Measurements from ENCODE around the gene ZNF230. TPM values are rescaled to one million over a fixed set of nuclear protein-coding genes. Genes with fewer than 3 reads are reported as not detected.

ZNF230 gene
- 1 to 10 TPM; 1.1 to 1.4 TPM for polyA plus RNA-seq

- H3K36me3 ChIP-seq (ENCODE audit: control insufficient read depth in 2 of 2, insufficient read depth in 2 of 2, low read length in 1 of 2) = peaks cover 5 to 7% of the 10 kb centered on the region in 2 donors
- H3K4me1 ChIP-seq (ENCODE audit: control insufficient read depth in 2 of 2, insufficient read depth in 2 of 2, low read length in 1 of 2) = peaks cover 0 to 6% of the 10 kb centered on the region in 2 donors
- WGBS, 2 donors = 1% methylated on average over 48 of the region's 48 CpGs
- peak within 1 kb of the TSS; percentile 92 to 97 for H3K4me3 ChIP-seq (ENCODE audit: low read depth in 1 of 2, low read length in 2 of 2)
- peak within 1 kb of the TSS; percentile 59 to 75 for H3K27ac ChIP-seq (ENCODE audit: low read depth in 2 of 2, low read length in 1 of 2)
- peaks cover under 1 to 8% of the 10 kb centered on the region in 2 donors for H3K9me3 ChIP-seq (ENCODE audit: control insufficient read depth in 2 of 2, insufficient read depth in 1 of 2, low read depth in 1 of 2, low read length in 1 of 2)
- no peaks in the 10 kb centered on the region for H3K27me3 ChIP-seq (ENCODE audit: control insufficient read depth in 1 of 2, insufficient read depth in 2 of 2, low read length in 2 of 2)
Measured at GRCh38 chr19:44002566-44003460, at the start of gene ZNF230. ZNF230 (plus strand) TSS chr19:44002957; CDS start chr19:44007079, 4,122 bp downstream.

DNA sequence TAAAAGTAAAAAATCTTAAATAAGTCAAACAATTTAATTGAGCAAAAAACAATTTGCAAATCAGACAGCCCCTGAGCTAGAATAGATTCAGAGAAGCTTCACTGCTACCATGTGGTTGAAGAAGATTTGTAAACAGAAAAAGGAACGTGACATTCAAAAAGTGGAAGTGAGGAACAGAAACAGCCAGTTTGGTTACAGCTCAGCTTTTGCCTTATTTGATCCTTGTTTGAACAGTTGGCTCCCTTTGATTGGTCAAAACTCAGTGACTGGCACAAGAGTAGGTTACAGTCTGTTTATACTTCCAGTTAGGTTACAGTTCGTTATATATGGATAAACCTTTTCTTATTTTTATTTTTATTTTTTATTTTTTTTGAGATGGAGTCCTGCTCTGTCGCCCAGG is 45.9 kb upstream of the ZNF230 start:
- H3K4me3 ChIP-seq (ENCODE audit: low read depth in 1 of 2, low read length in 2 of 2) = no peak overlapping the region
- no peak overlapping the region for H3K27ac ChIP-seq (ENCODE audit: low read depth in 2 of 2, low read length in 1 of 2)
- peaks cover 14 to 15% of the 10 kb centered on the region in 2 donors for H3K9me3 ChIP-seq (ENCODE audit: control insufficient read depth in 2 of 2, insufficient read depth in 1 of 2, low read depth in 1 of 2, low read length in 1 of 2)
- no peaks in the 10 kb centered on the region for H3K4me1 ChIP-seq (ENCODE audit: control insufficient read depth in 2 of 2, insufficient read depth in 2 of 2, low read length in 1 of 2)
- H3K36me3 ChIP-seq (ENCODE audit: control insufficient read depth in 2 of 2, insufficient read depth in 2 of 2, low read length in 1 of 2) = peaks cover 0 to 3% of the 10 kb centered on the region in 2 donors
- H3K27me3 ChIP-seq (ENCODE audit: control insufficient read depth in 1 of 2, insufficient read depth in 2 of 2, low read length in 2 of 2) = no peaks in the 10 kb centered on the region
- WGBS, 2 donors = 93 to 94% methylated on average over 3 of the region's 3 CpGs

DNA sequence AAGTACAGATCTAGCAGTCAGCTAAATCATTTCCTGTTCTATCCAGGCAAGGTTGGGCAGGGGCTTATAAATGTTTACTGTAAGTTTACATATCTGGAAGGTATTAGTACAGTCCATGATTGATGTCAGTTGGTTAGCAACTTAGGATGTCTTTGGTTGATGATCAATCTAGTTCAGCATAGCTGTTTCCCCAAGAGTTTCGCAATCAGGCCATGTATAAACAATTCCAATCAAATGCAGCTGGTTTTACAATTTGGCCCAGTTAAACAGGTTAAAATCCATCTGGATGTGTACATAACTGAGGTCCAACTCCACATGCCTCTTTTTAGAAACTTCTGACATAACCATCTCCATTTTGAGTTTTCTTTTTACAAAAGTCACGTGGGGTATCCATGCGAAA is 44.9 kb upstream of the ZNF230 start:
- H3K27ac ChIP-seq (ENCODE audit: low read depth in 2 of 2, low read length in 1 of 2) = no peak overlapping the region
- H3K27me3 ChIP-seq (ENCODE audit: control insufficient read depth in 1 of 2, insufficient read depth in 2 of 2, low read length in 2 of 2) = no peaks in the 10 kb centered on the region
- no peaks in the 10 kb centered on the region for H3K4me1 ChIP-seq (ENCODE audit: control insufficient read depth in 2 of 2, insufficient read depth in 2 of 2, low read length in 1 of 2)
- WGBS, 2 donors = 94% methylated on average over 3 of the region's 3 CpGs
- peaks cover 0 to 3% of the 10 kb centered on the region in 2 donors for H3K36me3 ChIP-seq (ENCODE audit: control insufficient read depth in 2 of 2, insufficient read depth in 2 of 2, low read length in 1 of 2)
- peaks cover 14 to 15% of the 10 kb centered on the region in 2 donors for H3K9me3 ChIP-seq (ENCODE audit: control insufficient read depth in 2 of 2, insufficient read depth in 1 of 2, low read depth in 1 of 2, low read length in 1 of 2)
- no peak overlapping the region for H3K4me3 ChIP-seq (ENCODE audit: low read depth in 1 of 2, low read length in 2 of 2)

DNA sequence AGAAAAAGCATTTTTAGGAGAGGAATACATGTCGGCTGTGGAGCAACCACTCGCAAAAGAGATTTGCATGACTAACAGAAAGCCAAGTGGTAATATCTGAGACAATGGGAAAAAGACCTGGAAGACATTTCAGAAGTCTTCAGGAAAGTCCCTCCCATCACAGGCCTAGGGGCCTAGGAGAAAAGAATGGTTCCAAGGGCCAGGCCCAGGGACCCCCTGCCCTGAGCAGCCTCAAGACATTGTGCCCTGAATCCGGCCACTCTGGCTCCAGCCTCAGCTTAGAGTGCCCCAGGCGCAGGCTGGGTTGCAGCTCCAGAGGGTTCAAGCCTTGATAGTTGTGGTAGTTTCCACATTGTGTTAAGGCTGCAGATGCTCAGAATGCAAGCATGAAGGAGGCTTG is 42.3 kb upstream of the ZNF230 start:
- Histone ChIP-seq H3K36me3 (ENCODE audit: control insufficient read depth in 2 of 2, insufficient read depth in 2 of 2, low read length in 1 of 2) (peaks cover 7 to 11% of the 10 kb centered on the region in 2 donors), H3K9me3 (ENCODE audit: control insufficient read depth in 2 of 2, insufficient read depth in 1 of 2, low read depth in 1 of 2, low read length in 1 of 2) (peaks cover 15 to 17% of the 10 kb centered on the region in 2 donors), H3K4me1 (ENCODE audit: control insufficient read depth in 2 of 2, insufficient read depth in 2 of 2, low read length in 1 of 2) (no peaks in the 10 kb centered on the region), H3K27ac (ENCODE audit: low read depth in 2 of 2, low read length in 1 of 2) (no peak overlapping the region), H3K4me3 (ENCODE audit: low read depth in 1 of 2, low read length in 2 of 2) (no peak overlapping the region), H3K27me3 (ENCODE audit: control insufficient read depth in 1 of 2, insufficient read depth in 2 of 2, low read length in 2 of 2) (no peaks in the 10 kb centered on the region)
- 71 to 72% methylated on average over 4 of the region's 4 CpGs for WGBS, 2 donors

DNA sequence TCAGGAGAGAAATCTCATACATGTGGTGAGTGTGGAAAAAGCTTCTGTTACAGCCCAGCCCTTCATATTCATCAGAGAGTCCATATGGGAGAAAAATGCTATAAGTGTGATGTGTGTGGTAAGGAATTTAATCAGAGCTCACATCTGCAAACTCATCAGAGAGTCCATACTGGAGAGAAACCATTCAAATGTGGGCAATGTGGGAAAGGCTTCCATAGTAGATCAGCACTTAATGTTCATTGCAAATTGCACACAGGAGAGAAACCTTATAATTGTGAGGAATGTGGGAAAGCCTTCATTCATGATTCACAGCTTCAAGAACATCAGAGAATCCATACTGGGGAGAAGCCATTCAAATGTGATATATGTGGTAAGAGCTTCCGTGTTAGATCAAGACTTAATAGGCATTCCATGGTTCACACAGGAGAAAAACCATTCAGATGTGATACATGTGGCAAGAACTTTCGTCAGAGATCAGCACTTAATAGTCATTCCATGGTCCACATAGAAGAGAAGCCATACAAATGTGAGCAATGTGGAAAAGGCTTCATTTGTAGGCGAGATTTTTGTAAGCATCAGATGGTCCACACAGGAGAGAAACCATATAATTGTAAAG is 36.6 kb upstream of the ZNF230 start:
- H3K4me3 ChIP-seq (ENCODE audit: low read depth in 1 of 2, low read length in 2 of 2) = no peak overlapping the region

GRCh38 chr19:43976732-43977131 is 26.0 kb upstream of the ZNF230 start:
- Histone ChIP-seq H3K36me3 (ENCODE audit: control insufficient read depth in 2 of 2, insufficient read depth in 2 of 2, low read length in 1 of 2) (no peaks in the 10 kb centered on the region), H3K9me3 (ENCODE audit: control insufficient read depth in 2 of 2, insufficient read depth in 1 of 2, low read depth in 1 of 2, low read length in 1 of 2) (peaks cover 2 to 4% of the 10 kb centered on the region in 2 donors), H3K27ac (ENCODE audit: low read depth in 2 of 2, low read length in 1 of 2) (no peak overlapping the region), H3K4me3 (ENCODE audit: low read depth in 1 of 2, low read length in 2 of 2) (no peak overlapping the region), H3K27me3 (ENCODE audit: control insufficient read depth in 1 of 2, insufficient read depth in 2 of 2, low read length in 2 of 2) (no peaks in the 10 kb centered on the region), H3K4me1 (ENCODE audit: control insufficient read depth in 2 of 2, insufficient read depth in 2 of 2, low read length in 1 of 2) (no peaks in the 10 kb centered on the region)
- WGBS, 2 donors = 80 to 95% methylated on average over 1 of the region's 1 CpG

More for the DNA sequence above, 36.6 kb upstream of the ZNF230 start:
- 93 to 96% methylated on average over 3 of the region's 3 CpGs for WGBS, 2 donors
- peaks cover 23 to 25% of the 10 kb centered on the region in 2 donors for H3K36me3 ChIP-seq (ENCODE audit: control insufficient read depth in 2 of 2, insufficient read depth in 2 of 2, low read length in 1 of 2)
- no peaks in the 10 kb centered on the region for H3K4me1 ChIP-seq (ENCODE audit: control insufficient read depth in 2 of 2, insufficient read depth in 2 of 2, low read length in 1 of 2)
- H3K27ac ChIP-seq (ENCODE audit: low read depth in 2 of 2, low read length in 1 of 2) = no peak overlapping the region
- H3K9me3 ChIP-seq (ENCODE audit: control insufficient read depth in 2 of 2, insufficient read depth in 1 of 2, low read depth in 1 of 2, low read length in 1 of 2) = peaks cover 26 to 33% of the 10 kb centered on the region in 2 donors
- H3K27me3 ChIP-seq (ENCODE audit: control insufficient read depth in 1 of 2, insufficient read depth in 2 of 2, low read length in 2 of 2) = no peaks in the 10 kb centered on the region

DNA sequence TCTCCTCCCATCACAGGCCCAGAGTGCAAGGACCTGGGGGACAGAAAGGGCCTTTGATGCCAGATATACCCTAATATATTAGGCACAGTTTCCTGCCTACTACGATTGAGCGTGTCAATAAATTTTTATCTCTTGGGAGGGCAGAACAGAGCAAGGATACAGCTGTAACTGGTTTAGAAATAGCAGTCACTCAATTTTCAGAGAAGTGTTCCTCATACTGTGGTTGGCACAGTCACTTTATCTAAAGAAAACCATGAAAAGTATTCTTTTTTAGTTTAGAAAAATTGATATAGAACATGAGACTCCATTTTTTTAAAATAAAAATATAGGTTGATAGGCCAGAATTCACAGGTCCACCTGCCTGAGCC is 19.2 kb upstream of the ZNF230 start:
- H3K27ac ChIP-seq (ENCODE audit: low read depth in 2 of 2, low read length in 1 of 2) = peak overlapping the region in 1 of 2 donors; percentile 42
- H3K36me3 ChIP-seq (ENCODE audit: control insufficient read depth in 2 of 2, insufficient read depth in 2 of 2, low read length in 1 of 2) = no peaks in the 10 kb centered on the region
- H3K9me3 ChIP-seq (ENCODE audit: control insufficient read depth in 2 of 2, insufficient read depth in 1 of 2, low read depth in 1 of 2, low read length in 1 of 2) = no peaks in the 10 kb centered on the region
- WGBS, 2 donors = 74 to 79% methylated on average over 2 of the region's 2 CpGs
- peak overlapping the region in 1 of 2 donors; percentile 97 for H3K4me3 ChIP-seq (ENCODE audit: low read depth in 1 of 2, low read length in 2 of 2)
- H3K27me3 ChIP-seq (ENCODE audit: control insufficient read depth in 1 of 2, insufficient read depth in 2 of 2, low read length in 2 of 2) = no peaks in the 10 kb centered on the region
- peaks cover 0 to 6% of the 10 kb centered on the region in 2 donors for H3K4me1 ChIP-seq (ENCODE audit: control insufficient read depth in 2 of 2, insufficient read depth in 2 of 2, low read length in 1 of 2)

DNA sequence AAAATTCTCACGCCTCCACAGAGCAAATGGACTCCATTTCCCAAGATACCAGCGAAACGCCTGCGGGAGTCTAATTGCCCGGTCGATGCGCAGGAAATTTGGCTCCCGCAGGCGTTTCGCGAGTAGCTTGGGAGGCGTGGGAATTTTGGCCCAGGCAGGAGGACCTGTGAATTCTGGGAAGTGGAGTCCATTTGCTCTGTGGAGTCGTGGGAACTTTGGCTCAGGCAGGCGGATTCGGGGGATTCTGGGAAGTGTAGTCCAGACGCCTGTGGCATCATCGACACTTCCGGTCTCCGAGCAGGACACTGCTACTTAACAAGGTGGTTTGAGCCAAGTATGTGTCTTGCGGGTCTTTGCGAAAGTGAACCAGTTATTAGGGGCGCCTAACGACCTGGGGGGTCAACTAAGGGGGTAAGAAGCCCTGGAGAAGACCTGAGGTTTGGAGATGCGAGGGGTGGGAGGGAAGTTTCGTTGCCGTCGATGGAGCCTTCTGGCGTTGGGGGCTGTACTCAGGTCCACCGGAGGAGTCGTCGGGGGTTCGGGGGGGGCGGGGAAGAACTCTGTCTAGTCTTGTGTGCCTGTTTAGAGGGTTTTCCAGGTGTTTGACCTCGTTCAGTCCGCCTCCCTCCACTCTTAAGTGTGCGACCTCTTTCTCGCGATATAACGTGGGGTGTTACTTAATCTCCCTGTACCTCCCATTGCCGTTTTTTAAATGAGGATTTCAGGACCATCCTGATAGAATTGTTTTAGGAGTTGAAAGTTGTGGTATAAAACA is 18.7 kb upstream of the ZNF230 start, which contains the start of gene ZNF155:
TSS of gene ZNF155 (plus strand) at position 277 of the 775 bp plus-strand sequence. CDS start 4,356 bp downstream, outside the sequence.
- 1% methylated on average over 40 of the region's 40 CpGs for WGBS, 2 donors
- H3K27me3 ChIP-seq (ENCODE audit: control insufficient read depth in 1 of 2, insufficient read depth in 2 of 2, low read length in 2 of 2) = no peaks in the 10 kb centered on the region
- peaks cover 0 to 6% of the 10 kb centered on the region in 2 donors for H3K4me1 ChIP-seq (ENCODE audit: control insufficient read depth in 2 of 2, insufficient read depth in 2 of 2, low read length in 1 of 2)
- peak within 1 kb of the TSS; percentile 61 to 85 for H3K27ac ChIP-seq (ENCODE audit: low read depth in 2 of 2, low read length in 1 of 2)
- H3K36me3 ChIP-seq (ENCODE audit: control insufficient read depth in 2 of 2, insufficient read depth in 2 of 2, low read length in 1 of 2) = no peaks in the 10 kb centered on the region
- H3K4me3 ChIP-seq (ENCODE audit: low read depth in 1 of 2, low read length in 2 of 2) = peak within 1 kb of the TSS; percentile 75 to 97
- H3K9me3 ChIP-seq (ENCODE audit: control insufficient read depth in 2 of 2, insufficient read depth in 1 of 2, low read depth in 1 of 2, low read length in 1 of 2) = no peaks in the 10 kb centered on the region

DNA sequence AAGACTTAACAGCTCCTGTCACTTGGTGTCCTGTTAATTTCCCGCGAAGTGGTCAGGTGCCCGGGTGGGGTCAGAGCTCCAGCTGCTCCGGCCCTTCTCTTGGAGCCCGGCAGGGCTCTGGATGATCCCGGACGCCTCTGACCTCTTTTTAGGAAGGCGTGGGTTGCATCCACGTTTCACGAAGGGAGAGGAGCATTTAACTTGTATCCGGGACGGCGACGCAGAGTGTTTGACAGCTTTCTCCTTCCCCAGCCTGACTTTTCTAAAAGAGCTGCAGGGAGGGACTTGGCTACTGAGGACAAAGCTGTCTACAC is 18.1 kb upstream of the ZNF230 start:
- whole genome bisulfite sequencing, 2 donors = 6 to 8% methylated on average over 14 of the region's 14 CpGs
- peak overlapping the region in 1 of 2 donors; percentile 85 for H3K27ac ChIP-seq (ENCODE audit: low read depth in 2 of 2, low read length in 1 of 2)

More for the DNA sequence above, 18.1 kb upstream of the ZNF230 start:
- peaks cover 0 to 2% of the 10 kb centered on the region in 2 donors for H3K9me3 ChIP-seq (ENCODE audit: control insufficient read depth in 2 of 2, insufficient read depth in 1 of 2, low read depth in 1 of 2, low read length in 1 of 2)
- H3K4me3 ChIP-seq (ENCODE audit: low read depth in 1 of 2, low read length in 2 of 2) = peak overlapping the region; percentile 75 to 97
- H3K4me1 ChIP-seq (ENCODE audit: control insufficient read depth in 2 of 2, insufficient read depth in 2 of 2, low read length in 1 of 2) = peaks cover 0 to 6% of the 10 kb centered on the region in 2 donors
- no peaks in the 10 kb centered on the region for H3K27me3 ChIP-seq (ENCODE audit: control insufficient read depth in 1 of 2, insufficient read depth in 2 of 2, low read length in 2 of 2)
- peaks cover 0 to 3% of the 10 kb centered on the region in 2 donors for H3K36me3 ChIP-seq (ENCODE audit: control insufficient read depth in 2 of 2, insufficient read depth in 2 of 2, low read length in 1 of 2)

All from esophagus (tissue), 2 donors.